GM13977 (cell line): ENCODE data around the gene PARVB.

Experiments used
- DNase-seq: peaks from one replicate; pipeline ENCODE4 v3.0.0; 2012; ENCODE audit warnings: low spot score
- CTCF ChIP-seq: IDR thresholded peaks from 2 replicates; pipeline ENCODE4 v1.5.1; 2012; ENCODE audit warnings: mild to moderate bottlenecking, control low read depth; ENCODE audit not compliant: insufficient read depth; ENCODE audit errors: extremely low read depth, missing control alignments
- in situ Hi-C: fragments of 300-500 bp; cut with MboI; formaldehyde crosslinking; loops from one replicate; pipeline ENCODE4 v1.12.0; 2022; ENCODE audit warnings: low sequenced_read_pairs, low pct_unique_long_range_greater_than_20kb, mixed read lengths, inconsistent platforms; ENCODE audit not compliant: unreplicated experiment

Gene PARVB

GRCh38 chr22:44023404-44024287, 456 bp upstream of the PARVB start:
- peak; percentile 80 for DNase-seq
- TF ChIP-seq CTCF = no peak
- in situ Hi-C loops = no loop called here

- in situ Hi-C loops = no loop called here
- TF ChIP-seq CTCF = no peak
- peak; percentile 93 for DNase-seq
These were observed 1.3 kb downstream of the PARVB start for GRCh38 chr22:44025171-44026065.

GRCh38 chr22:44026066-44026629, 2.0 kb downstream of the PARVB start:
- no peak for TF ChIP-seq CTCF
- no peak for DNase-seq
- in situ Hi-C loops = no loop called here

GRCh38 chr22:44026630-44027511, 2.8 kb downstream of the PARVB start:
- in situ Hi-C loops = no loop called here
- DNase-seq = peak; percentile 90
- TF ChIP-seq CTCF = no peak

- no peak for TF ChIP-seq CTCF
- in situ Hi-C loops = no loop called here
- no peak for DNase-seq
These were observed 4.0 kb downstream of the PARVB start for GRCh38 chr22:44028091-44028490.

GRCh38 chr22:44029069-44029468, 5.0 kb downstream of the PARVB start:
- no peak for TF ChIP-seq CTCF
- in situ Hi-C loops = no loop called here
- no peak for DNase-seq
